Parathyroid adenoma (tissue), 2 donors: ENCODE results near the gene CCDC83.

Experiments
- H2AFZ ChIP-seq: fragments of 300-600 bp; sonication (generic); one replicate; pipeline ENCODE4 v1.7.0; 2017; ENCODE audit warnings: antibody characterized with exemption, mild to moderate bottlenecking
- H3K27ac ChIP-seq: fragments of 300-600 bp; sonication (generic); one replicate; pipeline ENCODE4 v1.7.0; 2017
- H3K27me3 ChIP-seq: fragments of 300-600 bp; sonication (generic); one replicate; pipeline ENCODE4 v1.7.0; 2017; ENCODE audit warnings: low read length; ENCODE audit not compliant: control insufficient read depth, insufficient read depth
- H3K36me3 ChIP-seq: fragments of 300-600 bp; sonication (generic); one replicate; pipeline ENCODE4 v1.7.0; 2017; ENCODE audit warnings: low read length; ENCODE audit not compliant: control insufficient read depth, insufficient read depth
- H3K4me1 ChIP-seq: fragments of 300-600 bp; sonication (generic); one replicate; pipeline ENCODE4 v1.7.0; 2017; ENCODE audit warnings: control low read depth
- H3K4me2 ChIP-seq: fragments of 300-600 bp; sonication (generic); one replicate; pipeline ENCODE4 v1.7.0; 2017; ENCODE audit warnings: low read length
- H3K4me3 ChIP-seq: fragments of 300-600 bp; sonication (generic); one replicate; pipeline ENCODE4 v1.7.0; 2017; ENCODE audit warnings: low read depth, low read length
- H3K79me2 ChIP-seq: fragments of 300-600 bp; sonication (generic); one replicate; pipeline ENCODE4 v1.7.0; 2017; ENCODE audit warnings: control low read depth
- H3K9ac ChIP-seq: fragments of 300-600 bp; sonication (generic); one replicate; pipeline ENCODE4 v1.7.0; 2017; ENCODE audit warnings: mild to moderate bottlenecking
- H3K9me3 ChIP-seq: fragments of 300-600 bp; sonication (generic); one replicate; pipeline ENCODE4 v1.7.0; 2017; ENCODE audit warnings: low read length; ENCODE audit not compliant: control insufficient read depth
- TF ChIP-seq, protein P1 (sequence below): fragments of 300-600 bp; sonication (generic); IDR thresholded peaks from one replicate; pipeline ENCODE4 v1.7.0; 2017; ENCODE audit warnings: antibody characterized with exemption, mild to moderate bottlenecking
- donor health status: primary hyperparathyroidism.

Gene CCDC83

GRCh38 chr11:85903406-85903805 lies 48.2 kb downstream of the CCDC83 start:
- no peak overlapping the region for H3K4me3 ChIP-seq
- no peak overlapping the region for H3K27ac ChIP-seq
- no peak overlapping the region for H3K9ac ChIP-seq
- H2AFZ ChIP-seq, result no peak overlapping the region
- H3K9me3 ChIP-seq, result no peaks in the 10 kb centered on the region
- H3K27me3 ChIP-seq, result no peaks in the 10 kb centered on the region
- TF ChIP-seq, protein P1, sequence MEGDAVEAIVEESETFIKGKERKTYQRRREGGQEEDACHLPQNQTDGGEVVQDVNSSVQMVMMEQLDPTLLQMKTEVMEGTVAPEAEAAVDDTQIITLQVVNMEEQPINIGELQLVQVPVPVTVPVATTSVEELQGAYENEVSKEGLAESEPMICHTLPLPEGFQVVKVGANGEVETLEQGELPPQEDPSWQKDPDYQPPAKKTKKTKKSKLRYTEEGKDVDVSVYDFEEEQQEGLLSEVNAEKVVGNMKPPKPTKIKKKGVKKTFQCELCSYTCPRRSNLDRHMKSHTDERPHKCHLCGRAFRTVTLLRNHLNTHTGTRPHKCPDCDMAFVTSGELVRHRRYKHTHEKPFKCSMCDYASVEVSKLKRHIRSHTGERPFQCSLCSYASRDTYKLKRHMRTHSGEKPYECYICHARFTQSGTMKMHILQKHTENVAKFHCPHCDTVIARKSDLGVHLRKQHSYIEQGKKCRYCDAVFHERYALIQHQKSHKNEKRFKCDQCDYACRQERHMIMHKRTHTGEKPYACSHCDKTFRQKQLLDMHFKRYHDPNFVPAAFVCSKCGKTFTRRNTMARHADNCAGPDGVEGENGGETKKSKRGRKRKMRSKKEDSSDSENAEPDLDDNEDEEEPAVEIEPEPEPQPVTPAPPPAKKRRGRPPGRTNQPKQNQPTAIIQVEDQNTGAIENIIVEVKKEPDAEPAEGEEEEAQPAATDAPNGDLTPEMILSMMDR, result no peak
- no peaks in the 10 kb centered on the region for H3K79me2 ChIP-seq
- no peaks in the 10 kb centered on the region for H3K36me3 ChIP-seq
- H3K4me2 ChIP-seq, result no peak overlapping the region
- H3K4me1 ChIP-seq, result no peaks in the 10 kb centered on the region

DNA sequence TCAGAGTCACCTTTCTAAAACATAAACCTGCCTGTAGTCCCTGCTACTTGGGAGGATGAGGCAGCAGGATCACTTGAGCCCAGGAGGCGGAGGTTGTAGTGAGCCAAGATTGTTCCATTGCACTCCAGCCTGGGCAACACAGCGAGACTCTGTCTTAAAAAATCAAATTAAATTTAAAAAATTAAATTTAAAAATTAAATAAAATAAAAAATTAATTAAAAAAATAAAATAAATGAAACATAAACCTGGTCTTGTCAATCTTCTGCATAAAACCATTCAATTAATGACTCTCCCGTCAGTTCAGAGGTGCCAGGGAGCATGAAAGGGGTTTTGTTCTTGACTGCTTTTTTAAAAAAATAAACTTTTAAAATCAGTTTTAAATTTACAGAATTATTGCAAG lies 48.6 kb downstream of the CCDC83 start:
- Histone ChIP-seq H3K36me3 (no peaks in the 10 kb centered on the region), H3K9ac (no peak overlapping the region), H3K4me3 (no peak overlapping the region), H3K27ac (no peak overlapping the region), H3K79me2 (no peaks in the 10 kb centered on the region), H3K4me1 (no peaks in the 10 kb centered on the region), H3K9me3 (no peaks in the 10 kb centered on the region), H3K4me2 (no peak overlapping the region), H2AFZ (no peak overlapping the region), H3K27me3 (no peaks in the 10 kb centered on the region)
- TF ChIP-seq, protein P1, result no peak

DNA sequence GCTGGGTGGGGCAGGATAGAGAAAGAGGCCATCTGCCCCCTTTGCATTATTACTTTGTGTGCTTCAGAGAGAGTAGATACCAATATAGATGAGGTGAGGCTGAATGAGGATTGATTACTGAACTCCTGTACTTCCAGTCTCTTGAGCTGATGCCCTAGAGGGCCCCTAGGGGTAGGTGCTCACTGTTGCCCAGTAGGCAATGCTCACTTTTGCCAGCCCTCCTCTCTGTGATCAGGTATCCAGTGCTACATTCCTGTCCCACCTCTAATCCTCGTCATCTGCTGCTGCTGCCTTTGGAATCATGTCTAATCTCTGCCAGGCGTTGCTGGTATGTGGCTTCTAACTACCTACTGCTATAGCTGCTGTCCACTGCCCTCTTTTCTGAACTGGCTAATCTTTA lies 57.2 kb downstream of the CCDC83 start:
- H3K27me3 ChIP-seq, result no peaks in the 10 kb centered on the region
- no peak overlapping the region for H2AFZ ChIP-seq
- no peak overlapping the region for H3K9ac ChIP-seq
- H3K4me2 ChIP-seq, result no peak overlapping the region
- no peaks in the 10 kb centered on the region for H3K9me3 ChIP-seq
- no peak overlapping the region for H3K27ac ChIP-seq
- no peak overlapping the region for H3K4me3 ChIP-seq
- TF ChIP-seq, protein P1, result no peak
- no peaks in the 10 kb centered on the region for H3K4me1 ChIP-seq
- H3K36me3 ChIP-seq, result no peaks in the 10 kb centered on the region
- H3K79me2 ChIP-seq, result no peaks in the 10 kb centered on the region

DNA sequence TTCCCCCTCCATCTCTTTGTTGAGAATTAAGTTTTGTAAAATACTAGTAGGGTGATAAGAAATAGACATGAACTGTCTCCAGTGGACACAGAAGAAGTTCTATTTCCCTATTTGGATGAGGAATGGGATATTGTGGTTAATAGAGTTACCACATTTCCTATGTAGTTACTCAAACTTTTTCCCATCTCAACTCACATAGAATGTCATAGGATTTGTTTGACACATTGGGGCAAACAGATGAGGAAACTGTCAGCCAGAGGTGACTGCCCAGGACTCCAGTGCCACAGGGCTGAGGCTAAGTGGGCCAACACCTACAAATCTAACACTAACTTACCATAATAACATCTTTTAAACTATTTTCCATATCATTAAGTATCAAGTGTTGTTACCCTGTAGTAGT lies 58.3 kb downstream of the CCDC83 start:
- no peak overlapping the region for H3K4me2 ChIP-seq
- H3K4me3 ChIP-seq, result no peak overlapping the region
- H3K4me1 ChIP-seq, result no peaks in the 10 kb centered on the region
- H3K27me3 ChIP-seq, result no peaks in the 10 kb centered on the region
- TF ChIP-seq, protein P1, result no peak
- H3K36me3 ChIP-seq, result no peaks in the 10 kb centered on the region
- H3K27ac ChIP-seq, result no peak overlapping the region
- no peaks in the 10 kb centered on the region for H3K9me3 ChIP-seq
- H3K9ac ChIP-seq, result no peak overlapping the region
- H2AFZ ChIP-seq, result no peak overlapping the region
- H3K79me2 ChIP-seq, result no peaks in the 10 kb centered on the region

GRCh38 chr11:85914425-85914824 lies 59.2 kb downstream of the CCDC83 start:
- Histone ChIP-seq H3K27ac (no peak overlapping the region), H3K79me2 (no peaks in the 10 kb centered on the region), H3K36me3 (no peaks in the 10 kb centered on the region), H3K4me2 (no peak overlapping the region), H3K4me1 (no peaks in the 10 kb centered on the region), H2AFZ (no peak overlapping the region), H3K9me3 (no peaks in the 10 kb centered on the region), H3K27me3 (no peaks in the 10 kb centered on the region), H3K4me3 (no peak overlapping the region), H3K9ac (no peak overlapping the region)
- TF ChIP-seq, protein P1, result no peak
